ENCODE measurements around the gene NAGS.
A peak's percentile ranks its signal among the peaks of the same experiment; 100 is the strongest.
"Not testable (repeated sequence)": the region's sequence is repeated elsewhere in the genome, so short reads cannot be mapped to it uniquely, and the experiment has no call there.

Gene NAGS

GRCh38 chr17:43984521-43984920 is 19.9 kb upstream of the NAGS start:
- DNase-seq: no peak

- no peak for DNase-seq
These were observed 18.0 kb upstream of the NAGS start for GRCh38 chr17:43986225-43986981.

GRCh38 chr17:43987131-43988021 is 17.0 kb upstream of the NAGS start:
- no peak for DNase-seq

- no peak for DNase-seq
These were observed 16.1 kb upstream of the NAGS start for GRCh38 chr17:43988301-43988700.

GRCh38 chr17:43992641-43993040 is 11.8 kb upstream of the NAGS start:
- no peak for DNase-seq

GRCh38 chr17:43994272-43995149 is 9.9 kb upstream of the NAGS start:
- DNase-seq: peak in 10 of 14 donors; percentile 6 to 72 (median 27)

- no peak for DNase-seq
These were observed 9.3 kb upstream of the NAGS start for GRCh38 chr17:43995150-43995471.

GRCh38 chr17:43997180-43997579 is 7.2 kb upstream of the NAGS start:
- DNase-seq: not testable (repeated sequence)

- DNase-seq: no peak
These were observed 5.9 kb upstream of the NAGS start for GRCh38 chr17:43998552-43998951.

- DNase-seq: no peak
These were observed 5.4 kb upstream of the NAGS start for GRCh38 chr17:43999024-43999423.

GRCh38 chr17:44000141-44000860 is 4.1 kb upstream of the NAGS start:
- DNase-seq: no peak

GRCh38 chr17:44000871-44001460 is 3.5 kb upstream of the NAGS start:
- no peak for DNase-seq

GRCh38 chr17:44001461-44001920 is 2.9 kb upstream of the NAGS start:
- DNase-seq: no peak

- no peak for DNase-seq
These were observed 2.1 kb upstream of the NAGS start for GRCh38 chr17:44002141-44002848.

- no peak for DNase-seq
These were observed 522 bp downstream of the NAGS start for GRCh38 chr17:44004761-44005526.

GRCh38 chr17:44005527-44006271 is 1.3 kb downstream of the NAGS start:
- DNase-seq: peak in 1 of 14 donors; percentile 7

- no peak for DNase-seq
These were observed 1.8 kb downstream of the NAGS start for GRCh38 chr17:44006272-44006597.

GRCh38 chr17:44006598-44007345 is 2.4 kb downstream of the NAGS start:
- DNase-seq: peak in 12 of 14 donors; percentile 9 to 71 (median 42)
